ENCODE results near the gene HOXC10.

The HOXC10 gene

GRCh38 chr12:54018468-54018984, 33.6 kb downstream of the HOXC10 start:
- Histone ChIP-seq H3K9ac (peak overlapping the region; percentile 49; the same call in 1 of the 2 replicates), H3K27me3 (ENCODE audit: insufficient read depth, low read depth) (peaks cover 85% of the 10 kb centered on the region), H3K79me2 (ENCODE audit: insufficient read depth, low read depth) (no peaks in the 10 kb centered on the region), H4K20me1 (ENCODE audit: insufficient read depth) (no peaks in the 10 kb centered on the region), H3K4me1 (ENCODE audit: low read depth, poor library complexity, severe bottlenecking) (peaks cover 17% of the 10 kb centered on the region), H3K4me2 (peak overlapping the region; percentile 96), H3K27ac (no peak overlapping the region), H3K4me3 (IDR thresholded peaks at IDR 0.05; ENCODE audit: insufficient read depth, low read depth, low read length) (no peak overlapping the region), H3K36me3 (ENCODE audit: insufficient read depth) (no peaks in the 10 kb centered on the region), H2AFZ (ENCODE audit: low read depth) (peak overlapping the region; percentile 99)
- TF ChIP-seq CTCF (conservative IDR thresholded peaks at IDR 0.05; ENCODE audit: low read depth, low read length): no peak

- Histone ChIP-seq H3K4me1 (ENCODE audit: low read depth, poor library complexity, severe bottlenecking) (peaks cover 17% of the 10 kb centered on the region), H3K4me2 (no peak overlapping the region), H2AFZ (ENCODE audit: low read depth) (no peak overlapping the region), H3K27ac (no peak overlapping the region), H3K36me3 (ENCODE audit: insufficient read depth) (no peaks in the 10 kb centered on the region), H3K27me3 (ENCODE audit: insufficient read depth, low read depth) (peaks cover 85% of the 10 kb centered on the region), H3K4me3 (IDR thresholded peaks at IDR 0.05; ENCODE audit: insufficient read depth, low read depth, low read length) (no peak overlapping the region), H3K9ac (no peak overlapping the region), H4K20me1 (ENCODE audit: insufficient read depth) (no peaks in the 10 kb centered on the region), H3K79me2 (ENCODE audit: insufficient read depth, low read depth) (no peaks in the 10 kb centered on the region)
- no peak for TF ChIP-seq CTCF (conservative IDR thresholded peaks at IDR 0.05; ENCODE audit: low read depth, low read length)
These were observed 34.3 kb downstream of the HOXC10 start for GRCh38 chr12:54019091-54019811.

GRCh38 chr12:54019924-54020590, 35.1 kb downstream of the HOXC10 start:
- Histone ChIP-seq H3K4me1 (ENCODE audit: low read depth, poor library complexity, severe bottlenecking) (peaks cover 17% of the 10 kb centered on the region), H3K27ac (no peak overlapping the region), H3K27me3 (ENCODE audit: insufficient read depth, low read depth) (peaks cover 85% of the 10 kb centered on the region), H3K79me2 (ENCODE audit: insufficient read depth, low read depth) (no peaks in the 10 kb centered on the region), H3K4me3 (IDR thresholded peaks at IDR 0.05; ENCODE audit: insufficient read depth, low read depth, low read length) (no peak overlapping the region), H2AFZ (ENCODE audit: low read depth) (no peak overlapping the region), H3K9ac (no peak overlapping the region), H3K36me3 (ENCODE audit: insufficient read depth) (no peaks in the 10 kb centered on the region), H3K4me2 (no peak overlapping the region), H4K20me1 (ENCODE audit: insufficient read depth) (no peaks in the 10 kb centered on the region)
- no peak for TF ChIP-seq CTCF (conservative IDR thresholded peaks at IDR 0.05; ENCODE audit: low read depth, low read length)

GRCh38 chr12:54020591-54021405, 35.9 kb downstream of the HOXC10 start:
- no peaks in the 10 kb centered on the region for H3K36me3 ChIP-seq (ENCODE audit: insufficient read depth)
- no peak overlapping the region for H3K4me2 ChIP-seq
- TF ChIP-seq CTCF (conservative IDR thresholded peaks at IDR 0.05; ENCODE audit: low read depth, low read length): no peak
- no peak overlapping the region for H3K9ac ChIP-seq
- peaks cover 85% of the 10 kb centered on the region for H3K27me3 ChIP-seq (ENCODE audit: insufficient read depth, low read depth)
- H3K4me3 ChIP-seq (IDR thresholded peaks at IDR 0.05; ENCODE audit: insufficient read depth, low read depth, low read length): no peak overlapping the region
- H3K4me1 ChIP-seq (ENCODE audit: low read depth, poor library complexity, severe bottlenecking): peaks cover 17% of the 10 kb centered on the region
- H2AFZ ChIP-seq (ENCODE audit: low read depth): no peak overlapping the region
- H3K79me2 ChIP-seq (ENCODE audit: insufficient read depth, low read depth): no peaks in the 10 kb centered on the region
- H4K20me1 ChIP-seq (ENCODE audit: insufficient read depth): no peaks in the 10 kb centered on the region
- no peak overlapping the region for H3K27ac ChIP-seq

Measured in KMS-11 (cell line).